GM11168 (cell line): ENCODE results near the gene DIS3L.
"Not testable (repeated sequence)": the region's sequence is repeated elsewhere in the genome, so short reads cannot be mapped to it uniquely, and the experiment has no call there.

Experiments
- in situ Hi-C: fragments of 300-500 bp; cut with MboI; formaldehyde crosslinking; loops from one replicate; pipeline ENCODE4 v1.12.0; 2022; ENCODE audit warnings: low sequenced_read_pairs; ENCODE audit not compliant: unreplicated experiment

DIS3L gene

DNA sequence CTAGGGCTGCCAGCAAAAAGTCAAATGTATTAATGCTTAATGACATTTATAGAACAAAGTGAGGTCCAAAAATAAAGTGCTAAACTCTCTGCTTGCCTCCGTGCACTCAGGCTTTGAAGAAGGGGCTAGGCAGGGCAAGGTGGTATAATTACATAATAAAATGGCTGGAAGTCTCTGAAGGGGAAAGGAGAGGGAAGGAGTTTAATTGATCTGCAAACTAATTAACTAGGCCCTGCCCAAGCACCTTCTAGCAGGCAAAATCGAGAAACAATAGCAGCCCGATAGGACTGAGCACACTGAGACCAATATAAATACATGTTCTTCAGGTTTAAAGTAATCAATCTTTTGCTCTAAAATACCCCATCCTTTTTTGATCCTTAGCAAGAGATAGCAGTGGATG, 13.0 kb downstream of the DIS3L start:
- in situ Hi-C loops, result no loop called here

DNA sequence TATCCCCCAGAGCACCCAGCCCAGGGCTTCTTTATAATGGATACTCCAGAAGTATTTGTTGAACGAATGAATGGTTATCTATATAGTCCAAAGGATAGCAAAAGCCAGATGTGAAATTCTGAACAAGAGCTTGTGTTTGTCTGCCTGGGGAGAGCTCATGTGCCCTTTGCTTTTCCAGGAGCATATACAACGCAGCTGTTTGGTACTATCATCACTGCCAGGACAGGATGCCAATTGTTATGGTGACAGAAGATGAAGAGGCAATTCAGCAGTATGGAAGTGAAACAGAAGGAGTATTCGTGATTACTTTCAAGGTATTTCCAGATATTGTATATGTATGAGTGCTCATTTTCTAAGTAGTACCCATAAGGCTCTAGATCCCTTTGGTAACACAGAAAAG, 15.2 kb downstream of the DIS3L start:
- in situ Hi-C loops, result no loop called here

DNA sequence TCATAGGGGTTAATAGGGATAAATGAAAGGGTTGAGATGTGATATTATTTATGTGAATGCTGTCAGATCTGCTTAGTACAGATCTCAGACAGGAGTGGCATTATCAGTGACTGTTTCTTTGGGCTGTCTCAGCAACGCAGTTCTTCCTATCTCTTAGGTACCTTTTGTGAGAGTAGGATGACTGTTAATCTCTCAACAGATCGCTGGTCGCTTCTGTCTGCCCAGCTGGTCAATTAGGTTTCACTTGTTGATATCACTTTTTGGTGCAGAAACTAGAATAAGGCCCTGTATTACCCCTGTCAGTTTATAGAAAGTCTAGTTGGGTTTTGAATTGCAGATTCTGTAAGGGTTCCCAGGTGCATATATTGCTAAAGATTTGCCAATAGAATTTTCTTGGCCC, 16.5 kb downstream of the DIS3L start:
- in situ Hi-C loops, result no loop called here

DNA sequence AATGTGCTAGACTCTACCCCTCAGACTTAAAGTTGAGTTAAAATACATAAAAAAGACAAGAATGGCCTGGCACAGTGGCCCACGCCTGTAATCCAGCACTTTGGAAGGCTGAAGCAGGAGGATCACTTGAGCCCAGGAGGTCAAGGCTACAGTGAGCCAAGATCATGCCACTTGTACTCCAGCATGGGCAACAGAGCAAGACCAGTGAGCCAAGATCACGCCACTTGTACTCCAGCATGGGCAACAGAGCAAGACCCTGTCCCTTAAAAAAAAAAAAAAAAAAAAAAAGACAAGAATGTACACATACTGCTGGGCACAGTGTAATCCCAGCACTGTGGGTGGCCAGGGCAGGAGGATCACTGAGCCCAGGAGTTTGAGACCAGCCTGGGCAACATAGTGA, 17.4 kb downstream of the DIS3L start:
- in situ Hi-C loops, result no loop called here

DNA sequence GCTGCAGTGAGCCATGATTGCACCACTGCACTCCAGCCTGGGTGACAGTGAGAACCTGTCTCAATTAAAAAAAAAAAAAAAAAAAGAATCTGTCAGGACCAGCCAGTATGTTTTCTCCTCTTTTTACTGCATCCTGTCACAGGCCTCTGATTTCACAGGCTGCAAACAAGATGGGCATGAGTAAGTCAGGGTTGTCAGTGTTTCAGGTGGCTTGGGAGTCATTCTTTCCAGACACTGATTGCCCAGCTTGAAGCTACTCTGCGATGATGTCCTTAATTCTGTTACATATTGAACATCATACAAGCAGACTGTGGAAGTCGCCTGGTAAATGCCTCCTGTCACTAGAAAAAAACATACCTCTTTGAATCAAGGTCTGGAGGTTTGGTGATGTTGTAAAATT, 18.8 kb downstream of the DIS3L start:
- in situ Hi-C loops, result no loop called here

DNA sequence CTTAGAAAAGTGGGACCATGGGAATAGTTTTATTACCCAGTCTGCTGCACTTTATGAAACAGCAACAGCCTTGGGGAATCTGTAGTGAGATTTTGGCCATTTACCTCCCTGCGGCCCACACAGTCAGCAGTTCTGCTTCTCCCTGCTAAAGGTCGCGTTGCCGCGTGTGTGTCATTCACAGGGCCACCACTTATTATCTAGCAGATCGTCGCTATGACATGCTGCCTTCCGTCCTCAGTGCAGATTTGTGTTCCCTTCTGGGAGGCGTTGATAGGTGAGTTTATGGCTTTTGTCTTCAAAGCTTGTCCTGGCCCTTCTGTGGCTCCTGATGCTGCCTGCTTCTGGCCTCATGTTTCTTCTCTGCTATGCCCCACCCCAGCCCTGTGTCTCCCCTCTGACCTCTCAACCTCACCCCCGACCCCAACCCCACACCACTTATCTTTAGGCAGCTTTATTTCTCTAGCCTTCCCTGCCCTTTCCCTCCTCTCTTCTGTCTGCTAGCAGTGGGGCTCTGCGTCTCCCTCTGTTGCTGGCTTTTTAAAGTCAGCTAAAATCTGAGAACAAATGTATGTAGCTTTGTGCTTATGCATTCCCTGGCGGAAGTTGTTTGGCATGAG, 30.1 kb downstream of the DIS3L start:
- in situ Hi-C loops, result no loop called here

DNA sequence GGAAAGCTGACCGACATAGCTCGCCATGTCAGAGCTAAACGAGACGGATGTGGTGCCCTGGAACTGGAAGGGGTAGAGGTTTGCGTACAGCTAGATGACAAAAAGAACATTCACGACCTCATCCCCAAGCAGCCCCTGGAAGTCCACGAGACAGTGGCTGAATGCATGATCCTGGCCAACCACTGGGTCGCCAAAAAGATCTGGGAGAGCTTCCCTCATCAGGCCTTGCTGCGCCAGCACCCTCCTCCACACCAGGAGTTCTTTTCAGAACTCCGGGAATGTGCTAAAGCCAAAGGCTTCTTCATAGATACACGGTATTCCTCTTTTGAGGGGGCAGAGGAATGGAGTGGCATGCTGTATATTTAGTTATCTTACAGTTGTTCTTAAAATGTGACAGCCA, 32.7 kb downstream of the DIS3L start:
- in situ Hi-C loops, result no loop called here

DNA sequence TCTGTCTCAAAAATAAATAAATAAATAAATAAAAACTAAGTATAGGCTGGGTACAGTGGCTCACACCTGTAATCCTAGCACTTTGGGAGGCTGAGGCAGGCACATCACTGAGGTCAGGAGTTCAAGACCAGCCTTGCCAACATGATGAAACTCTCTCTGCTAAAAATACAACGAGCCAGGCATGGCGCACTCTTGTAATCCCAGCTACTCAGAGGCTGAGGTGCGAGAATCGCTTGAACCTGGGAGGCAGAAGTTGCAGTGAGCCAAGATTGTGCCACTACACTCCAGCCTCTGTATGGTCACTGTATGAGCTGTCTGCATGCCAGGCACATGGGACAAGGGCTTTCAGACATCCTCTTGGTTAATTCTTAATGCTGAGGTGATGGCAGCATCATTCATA, 34.4 kb downstream of the DIS3L start:
- in situ Hi-C loops, result no loop called here

DNA sequence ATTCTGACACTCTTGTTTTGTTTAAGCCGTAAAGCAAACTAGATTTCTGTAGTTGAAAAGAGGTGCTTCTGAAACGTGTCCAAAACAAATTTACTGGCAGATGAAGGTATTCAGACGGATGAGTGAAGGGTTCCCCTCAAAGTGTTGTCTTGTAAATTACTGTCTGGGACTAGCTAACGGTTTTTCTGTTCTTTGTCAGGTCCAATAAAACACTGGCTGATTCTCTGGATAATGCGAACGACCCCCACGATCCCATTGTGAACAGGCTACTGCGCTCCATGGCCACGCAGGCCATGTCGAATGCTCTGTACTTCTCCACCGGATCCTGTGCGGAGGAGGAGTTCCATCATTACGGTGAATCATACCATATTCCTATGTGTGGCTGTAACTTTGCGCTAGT, 35.4 kb downstream of the DIS3L start:
- in situ Hi-C loops, result no loop called here

DNA sequence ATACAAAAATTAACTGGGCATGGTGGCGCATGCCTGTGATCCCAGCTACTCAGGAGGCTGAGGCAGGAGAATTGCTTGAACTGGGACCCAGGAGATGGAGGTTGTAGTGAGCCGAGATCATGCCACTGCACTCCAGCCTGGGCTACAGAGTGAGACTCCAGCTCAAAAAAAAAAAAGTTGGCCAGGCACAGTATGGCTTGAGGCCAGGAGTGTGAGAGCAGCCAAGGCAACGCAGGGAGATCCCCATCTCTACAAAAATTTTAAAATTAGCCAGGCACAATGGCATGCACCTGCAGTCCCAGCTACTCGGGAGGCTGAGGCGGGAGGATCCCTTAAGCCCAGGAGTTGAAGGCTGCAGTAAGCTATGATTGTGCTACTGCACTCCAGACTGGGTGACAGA, 55.2 kb downstream of the DIS3L start:
- in situ Hi-C loops, result not testable (repeated sequence)

DNA sequence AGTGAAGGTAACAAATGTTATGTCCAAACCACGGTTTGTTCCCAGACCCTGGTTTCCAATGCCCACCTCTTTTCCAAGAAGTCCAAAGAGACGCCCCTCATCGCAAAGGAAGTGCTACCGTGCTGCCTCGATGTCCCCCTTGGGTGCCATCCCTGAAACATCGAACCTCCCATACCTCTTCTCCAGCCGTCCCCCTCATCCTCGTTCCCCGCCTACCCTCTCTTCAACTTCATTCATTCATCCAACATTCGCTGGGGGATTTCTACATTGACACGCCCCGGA, 62.6 kb downstream of the DIS3L start:
- in situ Hi-C loops, result no loop called here

DNA sequence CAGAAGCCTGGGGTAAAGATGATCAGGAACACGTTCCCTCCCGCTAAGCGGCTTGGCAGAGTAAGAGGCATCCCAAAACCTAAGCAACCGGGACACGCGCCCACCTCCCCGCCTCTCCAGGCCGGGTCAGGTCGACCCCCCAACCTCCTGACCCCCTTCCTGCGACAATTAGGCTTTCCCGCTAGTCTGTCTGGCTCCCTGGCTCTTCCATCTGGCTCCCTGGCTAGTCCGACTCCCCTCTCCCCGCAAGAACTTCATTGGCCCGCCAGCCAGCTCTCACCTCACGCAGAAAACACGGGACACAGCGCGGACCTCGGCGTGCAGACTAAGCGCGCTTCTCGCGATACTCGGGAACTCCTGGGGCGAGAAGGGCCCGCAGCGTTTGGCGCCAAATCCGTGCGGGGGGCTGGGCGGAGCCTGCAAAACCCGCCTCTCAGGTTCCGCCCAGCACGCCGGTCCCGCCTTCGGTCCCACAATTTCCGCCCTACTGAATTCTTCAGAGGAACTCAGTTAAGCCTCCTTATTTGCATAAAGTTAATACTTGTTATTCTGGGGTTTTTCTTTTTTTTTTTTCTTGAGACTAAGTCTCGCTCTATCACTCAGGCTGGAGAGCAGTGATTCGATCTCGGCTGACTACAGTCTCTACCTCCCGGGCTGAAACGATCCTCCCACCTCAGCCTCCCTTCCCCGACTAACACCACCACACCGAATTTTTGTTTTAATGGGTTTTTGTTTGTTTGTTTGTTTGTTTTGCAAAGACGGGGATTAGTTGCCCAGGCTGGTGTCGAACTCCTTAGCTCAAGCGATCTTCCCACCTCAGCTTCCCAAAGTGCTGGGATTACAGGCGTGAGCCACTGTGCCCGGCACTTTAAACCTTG, 63.2 kb downstream of the DIS3L start, which contains the start of gene TIPIN:
TSS of gene TIPIN (minus strand) at position 327 of the 878 bp plus-strand sequence. CDS start 3,738 bp downstream, outside the sequence.
- in situ Hi-C loops, result no loop called here

DNA sequence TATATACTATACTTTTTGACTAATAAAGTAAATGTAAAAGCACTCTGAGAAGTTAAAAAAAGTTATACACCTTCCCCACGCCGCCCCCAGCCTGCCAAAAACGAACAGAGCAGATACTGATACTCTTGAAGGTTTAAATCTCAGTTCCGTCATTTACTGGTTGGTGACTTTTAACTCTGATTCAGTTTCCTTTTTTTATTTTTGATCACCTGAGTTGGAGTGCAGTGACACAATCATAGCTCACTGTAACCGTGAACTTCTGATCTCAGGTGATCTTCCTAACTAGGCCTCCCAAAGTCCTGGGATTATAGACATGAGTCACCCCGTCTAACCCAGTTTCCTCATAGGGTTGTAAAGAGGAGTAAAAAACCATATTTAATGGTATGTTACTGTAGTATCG, 66.4 kb downstream of the DIS3L start:
- in situ Hi-C loops, result no loop called here

DNA sequence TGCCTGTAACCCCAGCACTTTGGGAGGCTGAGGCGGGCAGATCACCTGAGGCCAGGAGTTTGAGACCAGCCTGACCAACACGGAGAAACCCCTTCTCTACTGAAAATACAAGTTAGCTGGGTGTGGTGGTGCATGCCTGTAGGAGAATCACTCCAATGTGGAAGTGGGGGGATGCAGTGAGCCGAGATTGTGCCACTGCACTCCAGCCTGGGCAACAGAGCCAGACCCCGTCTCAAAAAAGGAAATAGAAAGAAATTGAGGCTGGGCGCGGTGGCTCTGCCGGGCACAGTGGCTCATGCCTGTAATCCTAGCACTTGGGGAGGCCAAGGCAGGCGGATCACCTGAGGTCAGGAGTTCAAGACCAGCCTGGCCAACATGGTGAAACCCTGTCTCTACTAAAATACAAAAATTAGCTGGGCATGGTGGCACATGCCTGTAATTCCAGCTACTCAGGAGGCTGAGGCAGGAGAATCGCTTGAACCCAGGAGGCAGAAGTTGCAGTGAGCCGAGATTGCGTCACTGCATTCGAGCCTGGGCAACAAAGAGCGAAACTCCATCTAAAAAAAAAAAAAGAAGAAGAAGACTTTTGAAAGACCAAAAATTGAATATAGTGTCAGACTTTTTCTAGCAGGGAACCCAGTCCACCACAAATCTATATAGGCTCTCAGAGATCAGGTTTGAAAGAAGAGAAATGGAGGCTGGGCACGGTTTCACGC, 68.5 kb downstream of the DIS3L start:
- in situ Hi-C loops, result not testable (repeated sequence)

DNA sequence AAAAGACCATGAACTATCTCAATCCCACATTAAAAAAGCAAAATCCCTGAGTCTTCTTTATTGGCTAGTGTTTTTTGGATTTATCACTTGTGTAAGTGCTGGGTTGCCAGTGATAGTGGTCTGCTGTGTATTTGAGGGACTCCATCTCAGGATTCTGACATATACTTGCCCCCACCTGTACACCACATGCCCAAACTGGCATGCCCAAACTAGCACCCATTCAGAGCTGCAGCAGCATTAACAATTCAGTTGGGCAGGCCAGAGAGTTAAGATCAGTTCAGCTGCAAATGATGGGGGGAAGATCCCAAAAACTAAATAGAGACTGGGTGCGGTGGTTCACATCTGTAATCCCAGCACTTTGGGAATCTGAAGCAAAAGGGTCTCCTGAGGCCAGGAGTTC, 69.4 kb downstream of the DIS3L start:
- in situ Hi-C loops, result no loop called here

DNA sequence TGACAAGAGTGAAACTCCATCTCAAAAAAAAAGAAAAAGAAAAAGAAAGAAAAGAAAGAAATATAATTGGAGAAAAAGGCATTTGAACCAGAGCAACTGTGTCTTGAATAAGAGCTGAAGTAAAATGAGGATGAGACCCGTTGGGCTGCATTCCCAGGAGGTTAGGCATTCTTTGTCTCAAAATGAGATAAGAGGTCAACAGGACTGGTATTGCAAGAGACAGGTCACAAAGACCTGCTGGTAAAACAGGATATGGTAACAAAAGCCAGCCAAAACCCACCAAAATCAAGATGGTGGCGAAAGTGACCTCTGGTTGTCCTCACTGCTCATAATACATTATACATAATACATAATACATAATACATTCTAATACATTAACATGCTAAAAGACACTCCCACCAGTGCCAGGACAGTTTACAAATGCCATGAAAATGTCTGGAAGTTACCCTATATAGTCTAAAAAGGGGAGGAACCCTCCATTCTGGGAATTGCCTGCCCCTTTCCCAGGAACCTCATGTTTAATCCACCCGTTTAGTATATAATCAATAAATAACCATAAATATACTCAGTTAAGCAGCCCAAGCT, 71.7 kb downstream of the DIS3L start:
- in situ Hi-C loops, result no loop called here

DNA sequence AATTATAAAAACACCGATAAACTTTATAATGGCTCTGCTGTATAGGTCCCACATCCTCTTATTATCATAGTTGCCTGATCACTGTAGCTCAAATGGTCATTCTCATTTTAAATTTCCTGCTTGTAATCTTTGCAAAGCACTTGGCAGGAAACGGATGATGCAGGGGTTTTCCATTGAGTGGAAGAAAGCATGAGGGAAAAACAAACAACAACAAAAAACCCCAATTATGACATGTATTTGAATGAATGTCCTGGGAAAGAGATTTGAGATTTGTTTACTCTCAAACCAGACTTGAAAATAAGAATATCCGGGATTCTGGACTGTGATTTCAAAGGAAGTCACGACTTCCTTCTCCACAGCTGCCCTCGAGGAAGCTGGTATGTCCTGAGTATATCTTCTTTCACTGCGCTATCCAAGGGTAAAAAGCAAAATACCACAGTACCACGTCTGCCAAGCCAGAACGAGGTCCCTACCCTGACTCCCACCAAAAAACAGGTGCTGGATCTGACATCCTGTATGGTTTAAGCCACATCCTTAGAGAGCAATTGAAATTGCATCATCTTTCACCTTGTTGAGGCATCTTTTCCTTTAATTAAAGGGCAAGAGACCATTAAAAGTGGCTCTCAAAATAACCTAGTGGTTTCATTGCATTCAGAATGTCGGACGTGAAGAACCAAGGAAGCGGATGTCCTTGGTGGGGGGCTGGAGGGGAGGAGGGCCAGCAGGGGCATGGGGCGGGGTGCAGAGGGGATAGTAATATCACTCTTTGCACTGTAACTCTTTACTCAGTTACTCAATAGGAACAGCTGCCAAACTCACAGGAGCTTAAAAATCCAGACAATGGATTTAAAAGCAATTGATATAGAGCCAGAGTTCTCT, 76.6 kb downstream of the DIS3L start:
- in situ Hi-C loops, result no loop called here

DNA sequence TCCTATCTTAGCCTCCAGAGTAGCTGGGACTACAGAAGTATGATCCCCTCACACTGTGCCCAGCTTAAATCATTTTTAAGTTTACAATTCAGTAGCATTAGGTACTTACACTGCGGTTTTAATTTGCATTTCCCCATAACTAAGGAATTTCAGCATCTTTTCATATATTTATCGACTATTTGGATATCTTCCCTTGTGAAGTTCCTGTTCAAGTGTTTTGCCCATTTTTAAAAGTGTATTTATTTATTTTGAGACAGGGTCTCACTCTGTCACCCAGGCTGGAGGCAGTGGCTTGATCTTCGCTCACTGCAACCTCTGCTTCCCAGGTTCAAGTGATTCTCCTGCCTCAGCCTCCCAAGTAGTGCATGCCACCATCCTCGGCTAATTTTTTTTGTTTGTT, 80.8 kb downstream of the DIS3L start:
- in situ Hi-C loops, result no loop called here

DNA sequence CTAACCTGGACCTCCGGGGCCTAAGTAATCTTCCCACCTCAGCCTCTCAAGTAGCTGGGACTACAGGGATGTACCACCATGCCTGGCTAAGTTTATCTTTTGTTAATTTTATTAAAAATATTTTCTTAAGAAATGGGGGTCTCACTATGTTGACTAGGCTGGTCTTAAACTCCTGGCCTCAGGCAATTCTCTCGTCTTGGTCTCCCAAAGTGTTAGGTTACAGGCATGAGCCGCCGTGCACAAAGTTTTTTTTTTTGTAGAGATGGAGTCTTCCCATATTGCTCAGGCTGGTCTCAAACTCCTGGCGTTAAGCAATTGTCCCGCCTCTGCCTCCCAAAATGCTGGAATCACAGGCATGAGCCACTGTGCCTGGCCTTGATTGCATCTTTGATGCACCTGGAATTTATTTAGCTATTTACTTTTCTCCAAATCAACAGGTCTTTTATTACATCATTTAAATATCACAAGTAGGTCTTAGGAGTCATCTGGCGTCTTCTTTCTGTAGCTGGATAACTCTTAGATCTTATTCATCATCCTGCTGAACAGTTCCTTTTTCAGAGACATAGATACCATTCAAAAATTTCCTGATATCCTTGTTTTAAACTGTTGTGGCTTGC, 85.6 kb downstream of the DIS3L start:
- in situ Hi-C loops, result loop anchor here (25.0 kb wide), 1 partner anchor 108 kb away; the partner anchor contains the start of gene SNAPC5
